ENCODE measurements around the gene CCDC195.
"Not testable (repeated sequence)": the region's sequence is repeated elsewhere in the genome, so short reads cannot be mapped to it uniquely, and the experiment has no call there.

Gene CCDC195

GRCh38 chr2:224689539-224689938, 26.6 kb downstream of the CCDC195 start:
- no peak for DNase-seq

- DNase-seq = no peak
These were observed 27.2 kb downstream of the CCDC195 start for GRCh38 chr2:224688997-224689396.

- no peak for DNase-seq
These were observed 29.0 kb downstream of the CCDC195 start for GRCh38 chr2:224687156-224687555.

- DNase-seq = no peak
These were observed 31.0 kb downstream of the CCDC195 start for GRCh38 chr2:224685121-224685520.

- no peak for DNase-seq
These were observed 34.0 kb downstream of the CCDC195 start for GRCh38 chr2:224682134-224682533.

- DNase-seq = no peak
These were observed 44.4 kb downstream of the CCDC195 start for GRCh38 chr2:224671731-224672130.

GRCh38 chr2:224670203-224670602, 46.0 kb downstream of the CCDC195 start:
- DNase-seq = no peak

- no peak for DNase-seq
These were observed 46.7 kb downstream of the CCDC195 start for GRCh38 chr2:224669449-224669848.

GRCh38 chr2:224668123-224668909, 47.8 kb downstream of the CCDC195 start:
- DNase-seq = no peak

- no peak for DNase-seq
These were observed 49.1 kb downstream of the CCDC195 start for GRCh38 chr2:224666951-224667553.

- not testable (repeated sequence) for DNase-seq
These were observed 52.8 kb downstream of the CCDC195 start for GRCh38 chr2:224663322-224663721.

GRCh38 chr2:224661708-224662107, 54.5 kb downstream of the CCDC195 start:
- DNase-seq = not testable (repeated sequence)

GRCh38 chr2:224659714-224660113, 56.5 kb downstream of the CCDC195 start:
- DNase-seq = peak; percentile 27

- no peak for DNase-seq
These were observed 57.3 kb downstream of the CCDC195 start for GRCh38 chr2:224658780-224659405.

GRCh38 chr2:224657349-224657748, 58.8 kb downstream of the CCDC195 start:
- DNase-seq = no peak

- DNase-seq = no peak
These were observed 61.1 kb downstream of the CCDC195 start for GRCh38 chr2:224655006-224655537.
